K562 (cell line): Measurements from ENCODE around the gene TEAD4. TPM values are rescaled to one million over a fixed set of nuclear protein-coding genes. Genes with fewer than 3 reads are reported as not detected.

Experiments used
- ATAC-seq: fragments of 200-7000 bp; cut with Tn5 transposase; 3 replicates; pipeline ENCODE4 v1.9.1; 2020; ENCODE audit warnings: moderate library complexity
- BruUV-seq: library from RNA; stranded (reverse); fragments of 400-500 nt; replicated peaks from 2 replicates; lab custom pipeline; 2021; lab: Mats Ljungman, UMichigan
- CTCF ChIA-PET: fragments of 300-600 bp; formaldehyde crosslinking; extraction: SDS; loops from one replicate; lab custom pipeline; 2021; ENCODE audit warnings: low intra/inter-chr PET ratio; lab: Yijun Ruan, JAX
- POLR2A ChIA-PET: fragments of 300-600, 350-650 bp; sonication (Branson Sonifier 250); formaldehyde crosslinking; extraction: SDS; loops from one replicate; lab custom pipeline; 2021; ENCODE audit warnings: antibody characterized with exemption, inconsistent platforms; lab: Yijun Ruan, JAX
- DNase-seq, 4 experiments: peaks; one replicate each; pipeline versions ENCODE4 v3.0.0 to v3.0.0-alpha.2; 2011 to 2018; ENCODE audit warnings: low spot score in 3 of 4, mixed read lengths in 3 of 4; ENCODE audit errors: extremely low read depth in 1 of 4
- FAIRE-seq: peaks from 2 replicates; lab custom pipeline; 2011; peaks lifted over from hg19 to GRCh38; lab: Jason Lieb, UNC
- H2AFZ ChIP-seq: 2 replicates; pipeline ENCODE4 v1.6.0; 2011; ENCODE audit warnings: low read depth, low read length, control low read depth, inconsistent platforms
- H3K27ac ChIP-seq: fragments of 200-600 bp; 3 replicates; pipeline ENCODE4 v1.8.0; 2011; ENCODE audit warnings: low read depth, mild to moderate bottlenecking, control low read depth, inconsistent platforms, low read length, moderate library complexity, mixed read lengths; ENCODE audit errors: extremely low read depth
- H3K27me3 ChIP-seq, 2 experiments: fragments of 300-600 bp in 1 of 2; 2 replicates in 1 of 2; 3 replicates in 1 of 2; pipeline versions ENCODE4 v1.6.0 to v1.8.0; 2011; ENCODE audit warnings: inconsistent platforms in 2 of 2, low read length in 2 of 2, mild to moderate bottlenecking in 1 of 2, mixed read lengths in 1 of 2, moderate library complexity in 1 of 2; ENCODE audit not compliant: control insufficient read depth in 2 of 2, insufficient read depth in 2 of 2
- H3K36me3 ChIP-seq: fragments of 300-600 bp; 3 replicates; pipeline ENCODE4 v1.8.0; 2011; ENCODE audit warnings: mild to moderate bottlenecking, low read length, inconsistent platforms; ENCODE audit not compliant: control insufficient read depth, insufficient read depth
- H3K4me1 ChIP-seq, 2 experiments: fragments of 200-600 bp in 1 of 2; replicated peaks in 1 of 2; 2 replicates in 1 of 2; 3 replicates in 1 of 2; pipeline versions ENCODE4 v1.5.1 to v1.8.0; 2011; ENCODE audit warnings: inconsistent platforms in 2 of 2, low read length in 2 of 2, mild to moderate bottlenecking in 1 of 2, mixed read lengths in 1 of 2, moderate library complexity in 1 of 2; ENCODE audit not compliant: control insufficient read depth in 2 of 2, insufficient read depth in 2 of 2
- H3K4me2 ChIP-seq: 2 replicates; pipeline ENCODE4 v1.6.1; 2011; ENCODE audit warnings: low read length, control low read depth, inconsistent platforms, mixed read lengths; ENCODE audit not compliant: insufficient read depth
- H3K4me3 ChIP-seq: fragments of 200-600 bp; sonication (generic), shearing (Covaris generic); 2 replicates; pipeline ENCODE4 v1.5.1; 2016; ENCODE audit warnings: control low read depth, inconsistent platforms
- H3K79me2 ChIP-seq: fragments of 200-600 bp; 3 replicates; pipeline ENCODE4 v1.8.0; 2011; ENCODE audit warnings: low read length, inconsistent platforms; ENCODE audit not compliant: control insufficient read depth, insufficient read depth
- H3K9ac ChIP-seq, 2 experiments: 2 replicates each; pipeline versions ENCODE4 v1.6.0 to v1.6.1; 2011; ENCODE audit warnings: low read depth in 2 of 2, low read length in 2 of 2, control low read depth in 1 of 2, inconsistent platforms in 1 of 2, mild to moderate bottlenecking in 1 of 2, mixed read lengths in 1 of 2; ENCODE audit not compliant: insufficient read depth in 1 of 2
- H3K9me1 ChIP-seq: one replicate; pipeline ENCODE4 v1.6.0; 2011; ENCODE audit warnings: inconsistent platforms, mild to moderate bottlenecking, low read length, moderate library complexity; ENCODE audit not compliant: control insufficient read depth, insufficient read depth
- H3K9me3 ChIP-seq: replicated peaks from 2 replicates; pipeline ENCODE4 v1.5.1; 2011; ENCODE audit warnings: low read depth, low read length, inconsistent platforms; ENCODE audit not compliant: control insufficient read depth, insufficient read depth
- H4K20me1 ChIP-seq: replicated peaks from 2 replicates; pipeline ENCODE4 v1.6.1; 2011; ENCODE audit warnings: low read length, inconsistent platforms, mixed read lengths; ENCODE audit not compliant: control insufficient read depth, insufficient read depth
- BRF1 ChIP-seq: IDR thresholded peaks from 3 replicates; pipeline ENCODE4 v1.6.1; 2011; ENCODE audit warnings: borderline replicate concordance, mild to moderate bottlenecking; ENCODE audit not compliant: insufficient read length; ENCODE audit errors: extremely low read depth
- KLF10 ChIP-seq: fragments of 250-450 bp; sonication (Bioruptor Pico); IDR thresholded peaks from 2 replicates; pipeline ENCODE4 v1.6.1; 2021; ENCODE audit warnings: matching md5 sums
- LCOR ChIP-seq: sonication (generic); formaldehyde crosslinking; IDR thresholded peaks from 2 replicates; pipeline ENCODE4 v1.8.0; 2022; ENCODE audit warnings: mild to moderate bottlenecking, missing genetic modification reagents
- NEUROD1 ChIP-seq: fragments of 150-350 bp; IDR thresholded peaks from 2 replicates; pipeline ENCODE4 v1.6.1; 2014; ENCODE audit warnings: borderline replicate concordance, low read length, low read depth; ENCODE audit not compliant: partially characterized antibody
- ZNF518B ChIP-seq: fragments of 250-450 bp; sonication (Bioruptor Pico); IDR thresholded peaks from 2 replicates; pipeline ENCODE4 v1.5.0; 2021; ENCODE audit warnings: mild to moderate bottlenecking, moderate library complexity
- WGBS: fragments of 100-300 bp; shearing (Covaris generic); methylation state at CpG from one replicate; pipeline ENCODE4 v1.1.6; 2016; ENCODE audit warnings: low coverage, mixed read lengths; ENCODE audit not compliant: insufficient coverage; ENCODE audit errors: missing lambda C conversion rate; 5-methylcytosine and 5-hydroxymethylcytosine counted together
- in situ Hi-C: fragments of 300-500 bp; cut with MboI; formaldehyde crosslinking; loops from 4 replicates; pipeline ENCODE4 v1.15.0; 2018; ENCODE audit warnings: inconsistent platforms, mixed read lengths
- intact Hi-C: fragments of 100-400 bp; cut with micrococcal nuclease; formaldehyde crosslinking; loops from 2 replicates; pipeline ENCODE4 v1.14.2; 2022
- polyA plus RNA-seq, 8 experiments: library from polyadenylated mRNA; depleted of rRNA in 4 of 8; stranded (reverse) in 5 of 8; unstranded in 3 of 8; fragments of >200 nt; fragmentation: Nextera tagmentation in 2 of 8; fragmentation: Illumina TruSeq in 1 of 8; extraction: Ambion mirVana in 2 of 8; extraction: Trizol in 1 of 8; gene quantifications; 2 replicates each; pipeline versions ENCODE4 v1.2.1 to v1.2.3, GENCODE V29; 2011 to 2014; ENCODE audit warnings: inconsistent platforms in 1 of 8, missing spikeins in 1 of 8
- total RNA-seq, 7 experiments: library from RNA; depleted of rRNA in 6 of 7; stranded (reverse); fragments of >200 nt in 6 of 7; fragmentation: Illumina TruSeq in 2 of 7; extraction: Trizol in 2 of 7; gene quantifications; 2 replicates each; pipeline versions ENCODE4 v1.2.1 to v1.2.3, GENCODE V29; 2011 to 2021; ENCODE audit warnings: low replicate concordance in 1 of 7

TEAD4 gene
- total and polyA plus RNA-seq, 9 of the 15 experiments (the other 6 are each of a cell fraction or from before 2014, with no cell fraction given), result 0.82 to 40.0 (median 17.0) TPM

- Histone ChIP-seq H3K9ac (no peak overlapping the region), H2AFZ (no peak overlapping the region), H3K4me2 (no peak overlapping the region), H3K9me3 (no peaks in the 10 kb centered on the region), H3K79me2 (no peaks in the 10 kb centered on the region), H3K4me1 (no peaks in the 10 kb centered on the region), H4K20me1 (no peaks in the 10 kb centered on the region), H3K27ac (no peak overlapping the region), H3K4me3 (no peak overlapping the region), H3K36me3 (peaks cover 8% of the 10 kb centered on the region; the same call in 1 of the 3 replicates)
- intact Hi-C loops (no loop called here), in situ Hi-C loops (no loop called here)
- BruUV-seq, result no TSS peak
- DNase-seq (no peak), ATAC-seq (no peak), FAIRE-seq (no peak)
- CTCF ChIA-PET, result no interaction called here
- POLR2A ChIA-PET, result no interaction called here
- no peak for TF ChIP-seq ZNF518B (CRISPR knock-in tag)
- TF ChIP-seq BRF1, result no peak
- no peak for TF ChIP-seq NEUROD1
- no peak for TF ChIP-seq KLF10
- no peak for TF ChIP-seq LCOR (CRISPR knock-in tag)
- TF ChIP-seq, all 486 proteins: peak for 0
- 69% methylated on average over 7 of the region's 8 CpGs for WGBS
- Histone ChIP-seq H3K9me1 (no peaks in the 10 kb centered on the region), H3K27me3 (no peaks in the 10 kb centered on the region)
Measured at GRCh38 chr12:2930865-2931264, 28.3 kb upstream of the TEAD4 start.
